NCI-H187 treated with DMSO at 0.1 percent for 48 hours (cell line): ENCODE results near the gene CUX1.
"Not testable (repeated sequence)": the region's sequence is repeated elsewhere in the genome, so short reads cannot be mapped to it uniquely, and the experiment has no call there.

Source experiments
- DNase-seq: peaks from one replicate; lab custom pipeline; 2025; lab: John Stamatoyannopoulos, UW

Gene CUX1

DNA sequence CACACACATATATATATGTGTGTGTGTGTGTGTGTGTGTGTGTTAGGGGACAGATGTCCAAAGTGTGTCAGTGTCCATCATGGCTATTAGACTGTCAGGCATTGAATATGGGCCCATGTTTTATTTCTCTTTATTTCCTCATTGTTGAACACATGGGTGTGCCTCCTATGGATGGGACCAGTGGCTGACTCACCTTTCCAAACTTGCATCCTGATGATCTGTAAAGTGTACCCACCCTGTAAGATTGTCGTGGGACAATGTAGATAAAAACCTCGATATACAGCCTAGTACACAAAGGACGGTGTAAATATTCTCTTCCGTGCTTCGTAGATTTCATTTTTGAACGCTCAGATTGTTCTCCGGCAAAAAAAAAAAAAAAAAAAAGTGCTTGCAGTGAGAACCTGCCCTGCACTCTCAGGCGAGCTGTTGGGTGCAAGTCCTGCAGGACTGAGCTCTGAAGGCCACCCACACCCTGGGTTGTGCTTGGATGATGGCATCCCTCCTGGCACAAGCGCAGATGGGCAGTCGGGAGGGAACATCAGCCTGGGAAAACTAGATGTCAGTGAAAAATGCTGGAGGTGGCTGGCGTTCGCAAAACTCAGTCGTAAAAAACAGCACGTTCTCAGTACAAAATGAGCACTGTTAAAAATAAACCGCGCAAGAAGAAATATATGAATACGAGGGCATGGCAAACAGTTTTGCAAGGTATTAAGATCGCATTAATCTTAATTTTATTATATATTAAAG, 166.9 kb downstream of the CUX1 start:
- DNase-seq, result no peak

DNA sequence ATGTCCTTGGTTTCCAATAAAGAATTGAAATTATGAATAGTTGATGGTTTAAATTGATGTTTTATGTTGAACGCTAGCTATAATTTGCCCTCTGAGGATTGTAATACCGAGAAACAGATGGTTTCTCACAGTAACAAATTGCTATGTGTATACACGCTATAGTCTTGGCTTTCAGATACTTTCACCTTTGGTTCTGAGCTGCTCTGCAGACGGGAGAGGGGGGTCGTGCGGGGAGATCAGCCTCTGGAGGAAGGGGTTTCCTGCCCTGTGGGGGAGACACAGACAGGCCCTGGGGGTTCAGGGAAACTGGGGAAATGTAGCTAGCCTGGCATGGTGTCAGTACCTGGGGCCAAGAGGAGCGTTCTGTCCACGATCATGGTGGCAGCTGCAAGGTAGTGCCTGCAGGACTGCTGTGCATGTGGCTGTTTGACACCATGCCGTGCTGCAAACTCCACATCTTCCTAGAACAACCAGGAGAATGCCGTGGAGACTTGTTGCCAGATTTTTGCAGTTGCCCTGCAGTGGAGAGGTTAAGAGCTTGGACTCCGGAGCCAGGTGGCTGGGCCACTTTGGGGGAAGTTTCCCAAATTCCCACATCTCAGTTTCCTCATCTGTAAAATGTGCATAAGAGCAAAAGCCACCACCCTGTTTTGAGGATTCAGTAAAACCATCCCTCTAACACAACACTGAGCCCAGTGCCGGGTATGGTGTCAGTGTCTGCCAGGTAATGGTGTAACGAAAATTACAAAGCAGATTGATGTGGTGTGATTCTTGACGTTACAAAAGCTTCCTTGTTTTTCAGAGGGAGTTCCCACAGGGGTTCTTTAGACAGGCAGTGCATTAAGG, 167.9 kb downstream of the CUX1 start:
- no peak for DNase-seq

DNA sequence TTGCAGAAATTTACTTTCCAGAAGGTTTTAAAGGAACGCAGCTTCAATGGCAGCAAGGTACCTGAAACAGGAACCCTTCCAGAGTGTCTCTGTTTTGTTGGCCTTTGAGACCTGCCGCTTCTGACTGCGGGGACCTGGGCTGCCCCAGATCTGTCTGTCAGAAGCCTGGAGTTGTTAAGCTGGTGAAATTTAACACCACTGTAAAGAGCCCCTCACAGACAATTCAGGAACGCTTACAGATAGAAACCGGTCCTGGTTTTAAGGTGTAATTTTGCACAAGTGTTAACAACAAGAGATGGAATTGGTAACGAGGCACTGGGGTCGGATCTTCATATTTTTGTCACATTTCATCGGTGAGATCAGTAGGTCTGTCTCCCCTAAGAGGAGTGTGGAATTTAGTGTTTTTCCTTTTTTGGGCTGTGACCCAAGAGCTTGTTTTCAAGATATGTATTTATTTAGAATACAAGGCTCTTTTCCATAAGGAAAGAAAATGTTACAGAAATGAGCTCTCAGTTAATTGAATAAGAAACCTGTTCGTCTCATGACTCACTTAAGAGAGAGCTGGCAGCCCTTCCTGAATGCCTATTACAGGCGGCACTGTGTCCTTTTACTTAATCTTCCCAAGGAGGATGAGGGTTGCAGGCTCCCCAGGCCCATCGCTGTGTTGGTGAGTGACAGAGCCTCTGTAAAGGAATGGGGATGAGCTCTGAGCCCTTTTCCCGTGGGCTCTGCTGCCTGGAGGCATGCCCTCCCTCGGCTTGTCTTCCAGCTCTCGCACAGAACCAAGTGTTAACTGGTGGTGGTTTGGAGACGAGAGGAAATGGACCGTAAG, 168.7 kb downstream of the CUX1 start:
- no peak for DNase-seq

DNA sequence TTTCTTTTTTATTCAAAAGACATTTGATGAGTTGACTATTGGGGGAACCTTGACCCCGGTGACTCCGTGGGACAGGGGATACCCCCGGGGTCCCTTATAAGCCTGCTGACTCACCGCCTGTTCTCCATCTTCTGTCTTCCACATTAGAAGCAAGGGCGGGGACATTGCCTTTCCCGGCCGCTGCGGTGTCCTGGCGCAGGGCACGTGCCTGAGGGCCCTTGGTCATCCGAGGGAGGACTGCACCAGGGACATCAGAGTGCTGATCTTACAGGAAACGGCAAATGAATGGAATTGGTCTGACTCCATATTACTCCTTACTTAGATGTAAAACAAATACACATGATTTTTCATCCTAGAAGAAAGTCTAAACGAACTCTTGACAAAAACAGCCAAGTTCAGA, 170.1 kb downstream of the CUX1 start:
- DNase-seq, result no peak

DNA sequence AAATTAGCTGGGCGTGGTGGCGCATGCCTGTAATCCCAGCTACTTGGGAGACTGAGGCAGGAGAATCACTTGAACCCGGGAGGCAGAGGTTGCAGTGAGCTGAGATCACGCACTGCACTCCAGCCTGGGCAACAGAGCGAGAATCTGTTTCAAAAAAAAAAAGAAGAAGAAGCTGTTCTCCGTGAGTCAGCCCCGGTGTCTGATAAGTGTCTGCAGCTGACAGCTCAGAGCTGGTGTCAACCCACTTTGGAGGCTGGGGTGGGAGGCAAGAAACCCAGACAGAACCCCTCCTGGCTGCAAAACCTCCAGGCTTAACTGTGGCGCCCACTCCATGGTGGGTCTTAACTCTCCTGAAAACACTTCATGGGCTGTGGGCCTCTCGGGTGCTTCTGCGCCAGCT, 170.6 kb downstream of the CUX1 start:
- DNase-seq, result not testable (repeated sequence)

DNA sequence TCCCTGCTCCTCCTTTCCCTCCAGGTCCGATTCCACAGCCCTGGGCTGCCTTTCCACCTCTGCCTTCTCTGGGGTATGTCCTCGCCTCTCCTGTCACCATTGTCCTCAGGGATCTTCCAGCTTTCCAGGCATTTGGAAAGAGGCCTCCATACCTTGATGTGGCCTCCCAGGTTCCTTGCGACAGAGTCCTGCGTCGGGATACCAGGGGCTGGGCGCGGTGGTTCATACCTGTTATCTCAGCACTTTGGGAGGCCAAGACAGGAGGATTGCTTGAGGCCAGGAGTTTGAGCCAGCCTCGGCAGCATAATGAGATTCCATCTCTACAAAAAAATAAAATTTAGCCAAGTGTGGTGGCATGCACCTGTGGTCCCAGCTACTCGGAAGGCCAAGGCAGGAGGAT, 171.1 kb downstream of the CUX1 start:
- no peak for DNase-seq

DNA sequence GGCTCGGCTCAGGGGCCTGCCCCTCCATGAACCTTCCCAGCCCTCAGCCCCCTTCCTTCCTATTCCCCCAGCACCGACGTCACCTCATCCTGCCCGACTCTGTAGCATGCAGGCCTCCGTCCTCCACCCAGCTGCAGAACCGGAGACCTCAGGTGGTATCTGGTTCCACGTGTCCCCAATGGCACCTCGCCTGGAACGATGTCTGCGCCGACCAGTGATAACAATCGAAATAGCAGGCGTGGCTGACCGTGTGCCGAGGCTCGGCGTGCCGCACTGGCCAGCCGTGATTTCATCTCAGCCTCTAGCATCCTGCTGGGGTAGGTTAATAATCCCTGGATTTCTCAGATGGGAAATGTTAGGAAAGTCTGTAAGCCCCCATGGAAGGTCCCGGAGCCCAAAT, 171.7 kb downstream of the CUX1 start:
- DNase-seq, result no peak

DNA sequence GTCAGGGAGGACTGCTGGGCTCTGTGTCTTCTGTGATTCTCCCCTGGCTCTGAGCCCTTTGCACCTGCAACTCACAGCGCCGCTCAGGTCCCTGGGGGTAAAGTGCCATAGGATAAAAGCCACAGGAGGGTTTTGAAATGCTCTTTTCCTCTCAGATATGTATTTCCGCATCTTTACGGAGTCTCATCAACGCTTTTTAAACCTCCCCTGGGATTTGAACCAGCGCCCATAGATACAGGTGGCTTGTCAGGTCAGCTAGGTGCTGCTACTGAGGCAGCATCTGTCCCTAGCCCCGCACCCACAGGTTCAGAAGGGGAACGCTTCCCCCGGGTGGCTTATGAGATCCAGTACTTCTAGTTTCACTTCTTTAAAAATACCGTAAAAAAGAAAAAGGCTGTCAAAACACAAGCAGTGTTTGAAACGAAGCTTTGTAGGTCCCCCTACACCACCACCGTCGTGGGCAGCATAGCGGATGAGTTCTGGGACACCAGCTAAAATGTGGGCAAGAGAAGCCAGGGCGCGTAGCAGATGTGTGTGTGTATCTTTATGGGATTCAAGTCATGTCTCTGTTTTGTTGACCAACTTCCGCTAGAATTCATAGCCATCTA, 173.5 kb downstream of the CUX1 start:
- DNase-seq, result no peak

DNA sequence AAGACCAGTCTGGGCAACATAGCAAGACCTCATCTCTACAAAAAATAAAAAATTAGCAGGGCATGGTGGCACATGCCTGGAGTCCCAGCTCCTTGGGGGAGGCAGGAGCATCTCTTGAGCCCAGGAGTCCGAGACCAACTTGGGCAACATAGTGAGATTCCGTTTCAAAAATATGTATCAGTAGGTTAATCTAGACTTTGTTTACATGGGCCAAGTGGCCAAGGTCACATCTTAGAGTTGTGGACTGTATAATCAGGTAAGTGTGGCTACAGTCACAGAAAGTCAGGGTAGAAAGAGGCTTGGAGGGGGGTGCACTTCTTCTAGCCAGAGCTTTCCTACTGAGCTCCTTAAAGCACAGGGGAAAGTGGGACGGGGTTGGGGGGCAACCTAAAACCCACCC, 174.4 kb downstream of the CUX1 start:
- DNase-seq, result no peak

DNA sequence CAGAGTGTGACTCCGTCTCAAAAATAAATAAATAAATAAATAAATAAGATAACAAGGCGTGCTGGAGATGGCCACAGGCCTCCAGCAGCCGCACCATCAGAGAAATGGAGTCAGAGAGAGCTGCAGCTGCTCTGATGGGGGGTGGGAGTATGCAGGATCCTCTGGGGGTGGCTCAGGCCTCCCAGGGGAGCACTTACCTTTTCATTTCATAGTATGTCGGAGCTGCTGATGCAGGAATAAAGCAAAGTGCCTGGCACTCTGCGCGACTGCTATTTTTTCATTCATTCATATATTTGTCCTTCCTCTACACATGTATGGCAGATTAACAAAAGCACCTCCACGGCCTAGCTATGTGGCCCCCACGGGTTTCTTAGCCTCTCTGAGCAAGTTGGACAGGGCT, 175.9 kb downstream of the CUX1 start:
- DNase-seq, result no peak

DNA sequence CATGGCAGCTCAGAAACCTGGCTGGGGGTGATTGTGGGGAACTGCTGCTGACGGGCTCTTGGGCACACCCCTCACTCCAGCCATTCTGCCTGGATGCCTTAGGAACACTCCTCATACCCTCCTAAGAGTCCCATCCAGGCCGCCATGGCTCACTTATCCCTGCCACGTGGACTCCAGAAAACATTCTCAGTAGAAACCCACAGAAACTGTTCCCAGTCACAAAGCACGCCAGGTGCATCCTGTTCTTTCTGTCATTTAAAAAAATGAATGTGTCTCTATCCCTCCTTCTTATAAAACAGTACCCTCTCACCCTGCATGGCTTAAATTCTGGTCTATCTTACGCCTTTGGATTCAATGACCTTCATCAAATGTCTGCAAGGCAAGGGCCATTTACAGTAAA, 177.7 kb downstream of the CUX1 start:
- no peak for DNase-seq

DNA sequence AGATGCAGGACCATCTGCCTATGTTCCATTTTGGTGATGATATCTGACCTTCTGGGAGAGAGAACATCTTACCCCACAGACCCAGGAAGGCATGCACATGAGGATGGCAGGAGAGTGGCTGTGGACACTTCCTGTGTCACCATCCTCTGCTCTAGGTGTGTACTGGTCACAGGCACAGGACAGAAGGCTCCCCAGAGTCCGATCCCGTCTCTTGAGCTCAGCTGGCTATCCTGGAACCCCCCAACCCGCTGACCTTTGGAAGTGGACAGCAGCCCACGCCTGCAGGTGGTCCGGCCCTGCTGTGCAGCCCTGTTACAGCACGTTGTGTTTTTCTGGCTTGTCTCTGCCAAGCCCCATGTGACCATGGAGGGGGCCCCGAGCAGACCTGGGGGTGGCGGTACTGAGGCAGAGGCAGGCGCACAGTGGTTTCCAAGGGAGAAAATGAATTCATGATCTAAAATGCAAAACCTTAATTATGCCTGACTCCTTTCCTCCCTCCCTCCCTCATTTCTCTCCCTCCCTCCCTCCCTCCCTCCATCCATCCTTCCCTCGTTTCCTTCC, 178.8 kb downstream of the CUX1 start:
- DNase-seq, result no peak

DNA sequence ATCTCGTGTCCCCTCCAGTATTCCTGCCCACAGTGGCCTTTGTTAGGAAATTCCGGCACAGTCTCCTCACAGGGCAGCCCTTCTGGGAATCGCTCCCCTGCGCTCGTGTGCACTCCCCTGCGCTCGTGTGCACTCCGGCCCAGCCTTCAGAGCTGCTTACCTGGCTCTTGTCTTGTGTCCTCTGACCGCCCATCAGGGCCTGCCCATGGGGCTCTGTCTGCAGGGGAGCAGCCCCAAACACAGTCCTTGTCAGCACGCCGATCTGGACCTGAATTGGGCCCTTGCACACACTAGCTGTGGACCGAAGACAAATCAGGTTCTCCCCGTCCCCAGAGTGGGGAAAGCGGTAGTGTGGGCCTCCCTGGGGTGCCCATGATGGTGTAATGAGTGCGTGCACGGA, 179.4 kb downstream of the CUX1 start:
- DNase-seq, result no peak

DNA sequence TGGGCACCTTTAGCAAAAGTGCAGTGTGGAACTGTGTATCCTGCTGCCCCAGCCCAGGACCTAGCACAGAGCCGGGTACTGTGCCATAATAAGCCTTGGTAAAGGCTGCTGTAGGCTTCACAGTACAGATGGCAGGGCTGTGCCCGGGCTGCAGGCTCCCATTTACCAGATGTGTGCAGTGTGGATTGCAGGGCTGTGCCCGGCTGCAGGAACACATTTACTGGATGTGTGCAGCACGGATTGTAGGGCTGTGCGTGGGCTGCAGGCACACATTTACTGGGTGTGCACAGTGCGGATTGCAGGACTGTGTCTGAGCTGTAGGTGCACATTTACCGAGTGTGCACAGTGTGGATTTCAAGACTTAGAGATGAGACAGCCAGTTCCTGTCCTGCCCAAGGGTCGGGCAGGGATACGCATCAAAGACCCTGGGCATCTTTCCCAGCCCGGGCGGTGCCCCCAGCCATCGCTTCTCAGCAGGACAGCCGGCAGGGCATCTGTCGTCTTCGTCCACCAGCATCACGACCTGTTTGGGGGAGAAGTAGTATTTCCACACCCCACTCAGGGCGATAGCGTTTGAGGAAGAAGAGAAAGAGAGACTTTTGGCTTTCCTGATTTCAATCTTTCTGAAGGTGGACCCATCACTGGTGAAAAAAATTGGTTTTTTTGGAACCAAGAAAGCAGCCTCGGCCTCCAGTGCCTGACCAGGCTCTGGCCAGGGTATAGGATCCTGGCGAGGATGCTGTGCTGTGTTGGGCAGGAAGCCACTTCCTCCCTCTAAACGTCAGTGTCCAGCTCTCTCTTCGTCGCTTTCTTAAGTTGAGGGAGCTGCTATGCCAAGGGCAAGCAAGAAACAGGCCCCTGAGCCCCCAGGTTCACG, 180.8 kb downstream of the CUX1 start:
- DNase-seq, result no peak

DNA sequence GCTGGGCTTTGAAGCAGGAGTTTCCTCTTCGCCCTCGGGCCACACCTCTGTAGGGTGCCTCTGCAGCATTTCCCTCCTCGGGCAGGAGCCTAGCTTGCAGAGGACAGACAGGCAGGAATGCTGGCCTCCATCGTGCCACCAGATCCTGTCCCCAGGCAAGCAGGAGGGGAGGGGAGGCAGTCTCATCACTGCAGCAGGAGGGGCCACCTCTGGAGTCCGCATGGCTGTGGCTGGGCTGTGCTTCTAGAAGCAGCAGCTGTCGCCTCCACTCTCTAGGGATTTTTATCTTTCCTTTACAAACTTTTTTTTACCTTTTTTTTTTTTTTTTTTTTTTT, 181.4 kb downstream of the CUX1 start:
- DNase-seq, result no peak

DNA sequence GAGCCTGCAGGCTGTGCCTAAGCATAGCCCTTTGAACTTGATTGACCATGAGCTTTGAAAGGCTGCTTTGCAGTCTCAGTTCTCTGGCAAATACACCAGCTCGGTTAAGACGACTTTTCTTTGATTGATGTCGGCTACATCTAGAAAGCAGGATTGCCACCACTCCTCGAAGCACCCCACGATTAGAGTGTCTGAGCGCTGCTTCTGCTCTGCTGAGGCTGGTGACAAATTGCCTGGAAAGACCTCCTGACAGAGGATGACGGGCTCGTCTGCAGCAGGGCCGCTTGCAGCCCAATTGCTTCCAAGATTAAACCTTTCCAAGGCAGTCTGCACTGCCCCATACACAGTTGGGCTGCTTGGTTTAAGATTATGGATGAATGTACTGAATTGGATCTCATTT, 182.0 kb downstream of the CUX1 start:
- DNase-seq, result no peak

DNA sequence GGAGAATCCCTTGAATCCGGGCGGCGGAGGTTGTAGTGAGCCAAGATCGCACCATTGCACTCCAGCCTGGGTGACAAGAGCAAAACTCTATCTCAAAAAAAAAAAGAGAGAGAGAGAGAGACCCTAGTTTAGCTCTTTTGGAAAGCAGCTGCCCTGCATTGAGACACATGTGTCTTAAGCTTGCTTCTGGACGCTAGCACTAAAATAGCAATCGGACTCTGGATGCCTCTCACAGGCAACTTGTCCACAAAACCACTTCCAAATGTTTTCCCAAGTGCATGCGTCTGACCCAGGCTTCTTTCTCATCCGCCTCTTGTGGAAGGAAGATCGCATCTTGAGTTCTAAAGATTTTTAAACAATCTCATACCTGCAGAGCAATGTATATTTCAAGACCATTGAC, 182.7 kb downstream of the CUX1 start:
- DNase-seq, result no peak

DNA sequence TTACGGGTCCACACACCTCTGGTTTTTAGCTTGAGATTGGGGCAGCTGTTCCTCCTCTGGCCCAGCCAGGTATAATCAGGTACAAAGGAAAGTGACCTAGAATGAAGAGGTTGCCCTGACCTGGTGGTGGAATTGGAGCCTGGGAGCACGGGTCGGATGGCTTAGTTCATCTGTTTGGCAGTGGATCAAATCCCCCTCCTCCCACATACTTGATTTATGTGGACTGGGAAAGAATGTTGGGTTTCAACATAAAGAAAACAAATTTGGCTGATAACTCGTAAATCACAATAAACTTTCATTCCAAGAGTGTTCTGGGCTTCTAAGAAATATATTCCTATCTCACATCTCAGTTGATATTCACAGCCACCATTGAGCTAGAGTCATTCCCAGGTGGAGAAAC, 186.8 kb downstream of the CUX1 start:
- no peak for DNase-seq

DNA sequence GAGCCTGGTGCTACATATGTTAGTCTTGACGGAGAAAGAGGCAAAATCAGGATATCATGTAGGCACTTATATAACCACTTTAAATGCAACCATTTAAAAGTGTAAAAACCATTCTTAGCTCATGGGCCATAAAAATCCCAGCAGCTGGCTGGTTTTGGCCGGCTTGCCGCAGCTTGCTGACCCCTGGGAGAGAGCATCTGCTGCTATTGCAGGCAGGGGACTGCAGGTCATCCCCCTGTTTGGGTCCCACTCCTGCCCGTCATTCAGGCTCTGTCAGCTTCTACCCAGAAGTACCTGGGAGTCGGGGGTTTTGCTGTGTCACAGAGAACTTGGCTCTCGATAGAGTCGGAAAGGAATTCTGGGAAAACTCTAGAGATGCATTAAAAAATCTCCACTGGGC, 187.4 kb downstream of the CUX1 start:
- DNase-seq, result no peak

DNA sequence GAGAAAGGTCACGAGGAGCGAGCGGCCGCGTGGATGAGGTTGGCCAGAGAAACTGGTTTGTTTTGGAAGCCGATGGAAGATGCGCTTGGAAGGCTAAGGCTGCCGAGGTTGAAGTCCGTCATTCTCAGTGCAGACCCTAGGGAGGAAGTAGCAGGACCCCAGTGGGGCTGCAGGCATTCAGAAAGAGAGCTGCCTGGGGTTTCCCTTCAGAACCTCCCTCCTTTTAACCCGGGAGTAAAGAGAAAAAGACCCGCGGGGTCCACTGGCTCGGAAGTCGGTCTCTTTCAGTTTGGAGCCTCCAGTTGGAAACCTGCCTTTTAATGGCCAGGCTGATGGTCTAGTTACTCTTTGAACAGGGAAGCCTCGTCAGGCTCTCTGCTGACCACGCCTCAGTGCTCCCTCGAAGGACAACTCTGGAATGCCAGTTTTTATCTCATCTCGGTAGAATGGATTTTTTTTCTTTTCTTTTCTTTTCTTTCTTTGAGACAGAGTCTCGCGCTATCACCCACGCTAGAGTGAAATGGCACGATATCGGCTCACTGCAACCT, 188.6 kb downstream of the CUX1 start:
- DNase-seq, result no peak

DNA sequence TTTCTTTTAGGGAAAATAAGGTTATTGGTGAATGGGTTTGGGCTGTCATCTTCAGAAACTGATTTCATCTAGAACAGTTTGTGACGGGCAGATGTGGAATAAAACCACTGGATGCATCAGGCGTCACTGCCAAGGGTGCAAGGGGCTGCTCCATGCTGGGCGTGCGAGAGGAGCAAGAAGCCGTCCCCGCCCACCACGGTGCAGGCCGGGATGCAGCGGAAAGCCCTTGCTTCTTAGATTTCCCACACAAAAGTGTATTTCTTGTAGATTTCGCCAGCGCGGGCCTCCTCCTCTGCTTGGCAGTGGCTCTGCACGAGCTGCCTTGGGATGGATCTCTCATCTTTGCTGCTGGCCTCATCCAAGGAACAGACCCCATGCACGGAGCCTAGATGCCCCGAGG, 189.3 kb downstream of the CUX1 start:
- no peak for DNase-seq
